Cerebellar cortex (tissue), 1 donor: ENCODE results near the gene NEURL1B.
"Not testable (repeated sequence)": the region's sequence is repeated elsewhere in the genome, so short reads cannot be mapped to it uniquely, and the experiment has no call there.

ENCODE experiments used
- DNase-seq: peaks from one replicate; pipeline ENCODE4 v3.0.0-alpha.2; 2015; ENCODE audit warnings: low spot score

Gene NEURL1B

DNA sequence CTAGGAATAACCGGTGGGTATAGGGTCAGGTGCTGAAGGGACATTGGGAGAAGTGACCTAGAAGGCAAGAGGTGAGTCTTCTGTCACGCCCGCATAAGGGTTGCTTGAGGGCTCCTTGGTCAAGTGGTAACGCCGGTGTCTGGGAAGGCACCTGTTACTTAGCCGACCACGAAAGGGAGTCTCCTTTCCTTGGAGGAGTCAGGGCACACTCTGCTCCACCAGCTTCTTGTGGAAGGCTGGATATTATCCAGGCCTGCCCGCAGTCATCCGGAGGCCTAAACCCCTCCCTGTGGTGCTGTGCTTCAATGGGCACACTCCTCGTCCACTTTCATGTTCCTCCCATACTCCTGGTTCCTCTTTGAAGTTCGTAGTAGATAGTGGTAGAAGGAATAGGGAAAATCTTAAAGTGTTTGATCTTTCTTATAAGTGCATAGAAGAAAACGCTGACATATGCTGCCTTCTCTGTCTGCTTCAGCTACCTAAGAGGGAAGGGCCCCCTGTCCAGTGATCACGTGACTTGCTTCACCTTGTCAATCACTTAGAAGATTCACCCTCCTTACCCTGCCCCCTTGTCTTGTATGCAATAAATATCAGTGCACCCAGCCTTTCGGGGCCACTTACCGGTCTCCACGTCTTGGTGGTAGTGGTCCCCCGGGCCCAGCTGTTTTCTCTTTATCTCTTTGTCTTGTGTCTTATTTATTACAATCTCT lies 16.6 kb downstream of the NEURL1B start:
- DNase-seq, result not testable (repeated sequence)

- DNase-seq, result no peak
Measured at GRCh38 chr5:172658391-172658790, 17.3 kb downstream of the NEURL1B start.

GRCh38 chr5:172658961-172659501 lies 18.0 kb downstream of the NEURL1B start:
- no peak for DNase-seq

GRCh38 chr5:172659570-172659908 lies 18.5 kb downstream of the NEURL1B start:
- DNase-seq, result no peak

GRCh38 chr5:172659909-172660628 lies 19.0 kb downstream of the NEURL1B start:
- DNase-seq, result no peak

DNA sequence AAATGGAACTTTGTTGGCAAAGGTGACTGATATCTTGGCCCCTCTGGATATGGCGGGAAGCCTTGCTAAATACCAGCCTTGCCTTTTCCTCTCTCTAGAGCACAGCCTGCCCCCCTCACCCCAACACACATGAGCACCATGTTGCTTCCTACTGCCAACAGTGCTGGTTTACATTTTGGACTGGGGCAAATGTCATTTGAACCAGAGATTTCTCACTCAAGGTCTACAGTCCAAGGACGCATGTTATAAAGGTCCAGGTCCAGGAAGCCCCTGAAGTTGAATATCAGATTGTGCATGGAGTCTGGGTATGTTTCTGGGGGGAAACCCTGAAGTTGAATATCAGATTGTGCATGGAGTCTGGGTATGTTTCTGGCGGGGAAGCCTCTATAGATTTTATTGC lies 19.9 kb downstream of the NEURL1B start:
- no peak for DNase-seq

GRCh38 chr5:172661526-172661925 lies 20.5 kb downstream of the NEURL1B start:
- no peak for DNase-seq

- DNase-seq, result no peak
Measured at GRCh38 chr5:172662596-172662995, 21.5 kb downstream of the NEURL1B start.

GRCh38 chr5:172664018-172664417 lies 23.0 kb downstream of the NEURL1B start:
- DNase-seq, result no peak

DNA sequence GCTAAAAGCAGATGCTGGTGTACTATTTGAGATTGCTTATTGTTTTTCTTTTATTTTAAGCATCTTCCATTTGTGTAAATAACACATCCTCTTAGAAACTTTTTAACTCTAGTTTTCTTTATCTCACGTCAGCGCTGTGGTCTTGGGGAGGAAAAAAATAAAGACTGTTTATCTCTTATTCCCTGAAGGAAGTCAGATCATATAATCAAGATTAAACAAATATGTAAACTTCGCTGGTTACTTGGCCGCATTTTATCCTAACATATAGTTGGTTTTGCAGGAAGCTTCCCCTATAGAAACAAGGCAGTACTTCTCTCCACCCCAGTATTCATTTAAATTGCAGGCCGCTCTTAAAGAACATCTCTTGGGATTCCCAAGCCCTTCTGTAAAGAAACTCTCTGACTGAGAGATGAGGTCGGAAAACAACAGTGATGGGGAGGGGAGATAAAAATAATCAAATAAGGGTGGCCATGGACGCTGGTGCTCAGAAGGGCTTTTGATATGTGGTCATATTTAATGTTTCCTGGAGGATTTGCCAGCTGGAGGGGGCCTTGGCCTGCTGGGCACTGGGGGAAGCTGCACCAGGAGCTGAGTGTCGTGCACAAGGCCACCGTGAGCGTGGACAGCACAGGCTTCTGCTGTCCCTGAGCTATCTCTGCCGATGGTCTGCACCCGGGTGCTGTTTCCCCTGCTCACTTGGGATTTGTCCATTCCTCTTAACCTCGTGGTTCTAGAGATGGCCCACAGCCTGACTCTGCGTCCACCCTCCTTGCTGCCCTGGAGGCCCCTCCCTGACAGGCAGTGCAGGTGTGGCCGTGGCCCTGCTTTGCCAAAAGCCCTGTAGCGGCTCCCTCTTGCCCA lies 23.8 kb downstream of the NEURL1B start:
- no peak for DNase-seq

DNA sequence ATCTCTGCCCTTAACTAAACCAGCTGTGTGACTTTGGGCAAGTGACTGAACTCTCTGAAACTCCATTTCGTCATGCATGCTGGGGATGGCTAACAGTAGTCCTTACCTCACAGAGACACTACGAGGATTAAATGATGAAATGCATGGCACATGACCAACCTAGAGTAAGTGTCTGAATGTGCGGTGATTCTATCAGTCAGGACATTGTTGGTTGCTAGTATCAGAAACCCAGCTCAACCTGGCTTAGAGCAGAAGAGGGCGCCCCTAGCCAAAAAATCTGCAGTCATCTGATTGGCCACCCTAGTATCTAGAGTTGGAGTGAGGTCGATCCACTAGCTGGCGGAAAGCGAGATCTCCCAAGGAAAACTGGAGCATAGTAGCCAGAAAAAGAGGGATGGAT lies 25.2 kb downstream of the NEURL1B start:
- no peak for DNase-seq

GRCh38 chr5:172667786-172668593 lies 26.9 kb downstream of the NEURL1B start:
- no peak for DNase-seq

- DNase-seq, result no peak
Measured at GRCh38 chr5:172668594-172669071, 27.6 kb downstream of the NEURL1B start.

DNA sequence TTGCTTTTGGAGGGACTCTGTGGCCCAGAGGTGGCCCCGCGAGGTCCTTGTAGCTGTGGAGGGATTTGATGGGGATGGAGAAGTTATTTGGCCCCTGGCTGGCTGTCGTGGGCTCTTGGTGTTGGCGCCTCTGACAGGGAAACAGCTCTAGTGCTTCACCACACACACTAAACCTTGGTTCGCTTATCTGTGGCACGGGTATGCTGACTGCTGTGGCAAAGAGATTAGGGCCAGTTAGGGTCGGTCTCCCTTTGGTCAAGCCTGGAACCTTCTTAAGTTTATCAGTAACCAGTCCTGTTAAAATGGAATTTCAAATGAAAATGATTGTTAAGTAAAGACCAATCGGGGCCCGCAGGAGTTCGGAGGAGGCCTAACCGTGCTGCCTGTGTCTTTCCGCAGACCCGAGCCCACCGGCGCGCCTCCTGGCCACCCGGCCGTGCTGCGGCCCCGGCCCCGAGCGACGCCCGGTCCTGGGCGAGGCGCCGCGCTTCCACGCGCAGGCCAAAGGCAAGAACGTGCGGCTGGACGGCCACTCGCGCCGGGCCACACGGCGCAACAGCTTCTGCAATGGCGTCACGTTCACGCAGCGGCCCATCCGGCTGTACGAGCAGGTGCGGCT lies 28.4 kb downstream of the NEURL1B start:
- no peak for DNase-seq

- DNase-seq, result no peak
Measured at GRCh38 chr5:172670005-172670402, 28.9 kb downstream of the NEURL1B start.

DNA sequence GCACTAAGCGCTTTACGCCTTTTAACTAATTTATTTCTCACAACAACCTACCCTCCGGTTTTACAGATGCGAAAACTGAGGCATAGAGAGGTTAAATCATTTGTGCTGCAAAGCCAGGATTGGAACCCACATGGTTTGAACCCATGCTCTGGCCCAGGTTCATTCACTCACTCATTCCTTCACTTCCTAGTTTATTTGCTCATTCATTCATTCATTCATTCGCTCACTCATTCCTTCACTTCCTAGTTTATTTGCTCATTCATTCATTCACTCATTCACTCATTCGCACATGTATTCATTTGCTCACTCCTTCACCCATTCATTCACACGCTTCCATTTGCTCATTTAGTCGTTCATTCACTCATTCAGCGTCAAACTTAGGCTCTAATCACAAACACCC lies 29.4 kb downstream of the NEURL1B start:
- DNase-seq, result no peak

- DNase-seq, result no peak
Measured at GRCh38 chr5:172671091-172671490, 30.0 kb downstream of the NEURL1B start.

DNA sequence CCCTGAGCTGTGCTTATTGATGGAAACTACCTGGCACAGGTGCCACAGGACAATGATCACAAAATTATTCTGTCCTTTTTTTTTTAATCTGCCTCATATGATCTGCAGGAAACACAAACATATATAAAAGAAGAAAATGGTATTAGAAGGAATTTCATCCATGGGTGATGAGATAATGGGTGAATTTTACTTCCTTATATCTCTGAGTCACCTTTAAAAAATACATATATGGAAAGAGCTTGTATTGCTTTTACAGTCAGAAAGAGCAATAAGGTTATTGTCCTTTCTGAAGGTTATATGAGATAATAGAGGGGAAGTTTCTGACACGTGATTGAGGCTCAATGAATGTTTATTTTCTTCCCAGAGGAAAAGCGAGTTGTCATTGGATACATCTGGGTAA lies 31.6 kb downstream of the NEURL1B start:
- DNase-seq, result no peak

DNA sequence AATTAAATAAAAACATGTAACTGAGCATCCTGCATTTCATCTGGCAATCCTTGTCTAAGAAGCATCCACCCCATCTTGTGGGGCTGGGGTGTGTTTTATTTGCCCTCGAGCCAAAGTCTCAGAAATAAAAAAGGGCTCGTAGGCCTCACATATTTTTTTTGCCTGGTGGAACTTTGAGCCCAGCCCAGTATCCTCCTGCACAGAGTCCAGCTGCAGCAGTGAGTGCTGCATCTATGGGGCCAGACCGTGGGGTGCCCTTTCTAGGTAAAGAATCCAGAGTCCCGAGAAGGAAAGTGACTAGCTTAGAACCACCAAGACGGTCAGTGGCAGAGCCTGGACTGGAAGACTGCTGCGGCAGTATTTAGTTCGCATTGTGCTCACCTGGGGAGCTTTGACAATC lies 33.1 kb downstream of the NEURL1B start:
- DNase-seq, result no peak

GRCh38 chr5:172676914-172677475 lies 35.9 kb downstream of the NEURL1B start:
- DNase-seq, result no peak

DNA sequence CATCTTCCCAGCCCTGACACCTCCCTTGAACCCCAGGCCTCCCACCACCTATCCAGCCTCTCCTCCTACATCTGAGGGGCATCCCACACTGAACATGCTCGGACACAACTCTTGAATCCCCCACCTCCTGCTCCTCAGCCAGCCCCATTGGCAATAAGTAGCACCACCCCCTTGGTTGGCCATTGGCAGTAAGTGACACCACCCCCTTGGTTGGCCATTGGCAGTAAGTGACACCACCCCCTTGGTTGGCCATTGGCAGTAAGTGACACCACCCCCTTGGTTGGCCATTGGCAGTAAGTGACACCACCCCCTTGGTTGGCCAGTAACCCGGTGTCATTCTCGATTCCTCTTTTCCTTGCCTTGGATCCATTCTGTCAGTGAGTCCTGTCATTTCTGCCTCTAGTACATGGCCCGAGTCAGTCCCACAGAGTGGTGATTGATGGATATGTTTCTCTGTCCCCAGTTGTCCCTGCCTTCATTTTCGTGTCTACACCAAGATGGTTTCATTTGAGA lies 37.4 kb downstream of the NEURL1B start:
- DNase-seq, result not testable (repeated sequence)
